HG02763 (cell line): ENCODE data around the gene ADGRF5.
"Not testable (repeated sequence)": the region's sequence is repeated elsewhere in the genome, so short reads cannot be mapped to it uniquely, and the experiment has no call there.

ENCODE experiments used
- ATAC-seq: cut with Tn5 transposase; IDR thresholded peaks from one replicate; pipeline ENCODE4 v1.9.1; 2021; ENCODE audit warnings: mild to moderate bottlenecking, moderate library complexity; ENCODE audit not compliant: unreplicated experiment

The ADGRF5 gene

DNA sequence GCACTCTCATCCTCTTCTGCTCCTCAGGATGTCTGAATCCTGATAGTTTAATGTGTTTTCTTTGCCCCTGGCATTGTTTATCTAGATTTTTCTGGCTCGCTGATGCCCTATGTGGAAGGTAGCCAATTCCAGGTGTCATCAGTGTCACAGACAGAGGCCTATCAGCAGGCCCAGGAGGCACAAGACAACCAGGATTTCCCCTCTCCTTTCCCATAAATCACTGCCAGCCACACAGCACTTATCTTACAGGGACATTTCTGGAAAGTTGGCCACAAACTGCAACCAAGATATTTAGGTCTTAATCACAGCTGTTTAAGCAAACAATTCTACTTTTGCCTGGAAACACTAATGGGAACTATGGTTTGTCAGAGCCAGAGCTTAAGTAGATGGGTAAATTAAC, 28.1 kb downstream of the ADGRF5 start:
- ATAC-seq = no peak

DNA sequence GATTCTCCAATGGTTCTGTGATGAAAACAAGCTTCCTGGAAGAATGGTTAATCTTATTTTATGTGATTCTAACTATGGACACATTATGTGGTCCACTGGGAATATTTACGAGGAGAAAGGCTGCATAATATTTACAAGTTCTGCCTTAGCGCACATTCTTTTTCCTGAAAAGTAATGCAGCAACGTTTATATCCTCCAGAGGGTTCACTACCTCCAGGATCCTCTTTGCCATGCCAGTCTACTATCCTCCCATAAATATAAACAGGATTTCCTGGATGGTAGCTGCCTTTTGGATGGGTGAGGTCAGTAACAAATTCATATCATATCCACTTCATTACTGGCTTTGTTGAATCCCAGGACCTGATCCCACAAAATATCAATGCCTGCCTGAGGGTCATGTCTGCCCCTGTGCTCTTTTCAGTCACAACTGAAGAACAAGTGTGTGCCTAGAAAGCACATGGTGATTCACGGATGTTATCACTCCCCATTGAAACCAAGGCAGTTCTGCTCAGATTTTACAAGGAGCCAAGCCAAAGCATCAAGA, 30.4 kb downstream of the ADGRF5 start:
- ATAC-seq = no peak

DNA sequence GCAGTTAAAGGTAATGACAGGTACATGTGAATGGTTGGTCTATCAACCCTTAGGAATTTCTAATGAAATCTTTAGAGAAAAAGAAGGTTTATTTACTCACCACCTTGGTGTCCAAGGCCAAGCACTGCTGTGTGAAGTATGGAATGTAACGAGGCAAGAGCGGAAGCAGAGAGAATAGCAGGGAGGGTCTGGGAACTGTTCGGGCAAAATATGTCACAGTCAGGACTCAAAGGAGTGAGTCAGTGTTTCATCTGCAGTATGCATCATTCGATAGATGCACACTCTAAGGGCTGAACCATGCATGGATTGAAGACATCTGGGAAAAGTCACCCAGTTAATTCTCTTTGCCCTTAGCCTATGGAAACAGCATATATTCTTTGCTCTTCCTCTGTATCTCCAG, 33.2 kb downstream of the ADGRF5 start:
- ATAC-seq = no peak

DNA sequence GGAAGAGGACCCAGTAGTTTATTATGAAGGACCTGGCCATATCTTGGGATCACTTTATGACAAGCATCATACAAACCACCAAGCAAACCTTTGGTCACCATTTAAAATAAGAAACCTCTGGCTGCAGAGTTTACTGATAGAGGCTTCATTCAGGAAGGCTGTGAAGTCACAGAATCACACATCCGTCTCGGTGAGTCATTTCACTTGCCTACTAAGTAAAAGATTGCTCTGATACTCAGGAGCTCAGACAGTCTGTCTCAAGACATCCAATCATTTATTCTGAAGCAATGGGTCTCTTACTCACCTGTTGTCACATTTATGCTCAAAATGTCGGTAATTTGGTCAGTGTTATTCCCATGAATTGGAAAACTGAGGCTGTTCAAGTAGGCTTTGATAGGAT, 33.7 kb downstream of the ADGRF5 start:
- ATAC-seq = no peak

DNA sequence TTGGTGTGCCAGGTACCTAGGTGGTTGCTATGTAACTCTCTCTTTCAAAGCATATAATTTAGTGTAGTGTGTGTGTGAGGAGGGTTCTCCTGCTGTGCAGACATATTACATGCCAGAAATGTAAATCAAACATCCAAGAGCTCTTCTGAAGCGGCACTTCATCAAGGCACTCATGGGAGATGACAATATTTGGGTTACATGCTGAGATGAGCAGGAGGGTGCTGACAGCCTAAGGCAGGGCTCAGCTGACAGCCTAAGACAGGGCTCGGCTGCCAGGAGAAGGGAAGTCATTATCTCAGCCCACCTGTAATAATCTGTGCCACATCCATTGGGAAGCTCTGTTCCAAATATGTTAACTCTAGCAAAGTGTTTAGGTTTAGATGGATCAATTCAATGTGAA, 39.1 kb downstream of the ADGRF5 start:
- no peak for ATAC-seq

DNA sequence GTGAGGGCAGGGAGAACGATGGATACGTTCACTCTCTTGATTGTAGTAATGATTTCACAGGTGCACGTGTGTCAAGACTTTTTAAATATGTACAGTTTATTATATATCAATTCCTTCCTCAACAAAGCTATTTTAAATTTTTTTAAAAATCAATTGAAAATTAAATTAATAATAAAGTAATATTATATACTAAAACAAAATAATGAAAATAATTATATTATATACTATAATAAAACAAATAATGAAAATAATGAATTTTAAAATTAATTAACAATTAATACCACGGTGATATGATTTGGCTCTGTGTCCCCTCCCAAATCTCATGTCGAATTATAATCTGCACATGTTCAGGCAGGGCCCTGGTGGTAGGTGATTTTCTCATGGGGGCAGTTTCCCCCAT, 42.7 kb downstream of the ADGRF5 start:
- ATAC-seq = no peak

DNA sequence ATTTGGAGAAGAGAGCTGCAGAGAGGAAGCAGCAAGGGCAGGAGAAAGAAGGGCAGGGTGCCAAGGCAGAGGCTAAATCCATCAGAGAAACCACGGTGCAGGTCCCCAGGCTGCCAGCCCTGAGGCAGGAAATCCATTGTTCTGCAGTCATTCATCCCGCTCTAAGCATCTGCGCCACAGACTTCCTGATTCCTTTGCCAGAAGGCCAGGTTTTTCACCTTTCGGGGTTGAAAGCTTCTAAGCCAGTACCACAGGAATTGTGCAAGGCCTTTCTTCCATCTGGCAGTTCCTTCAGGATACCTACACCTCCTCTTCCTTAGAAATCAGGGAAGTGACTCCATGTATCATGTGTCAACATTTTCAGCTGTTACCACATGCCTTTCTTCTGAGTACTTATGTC, 45.6 kb downstream of the ADGRF5 start:
- ATAC-seq = no peak

DNA sequence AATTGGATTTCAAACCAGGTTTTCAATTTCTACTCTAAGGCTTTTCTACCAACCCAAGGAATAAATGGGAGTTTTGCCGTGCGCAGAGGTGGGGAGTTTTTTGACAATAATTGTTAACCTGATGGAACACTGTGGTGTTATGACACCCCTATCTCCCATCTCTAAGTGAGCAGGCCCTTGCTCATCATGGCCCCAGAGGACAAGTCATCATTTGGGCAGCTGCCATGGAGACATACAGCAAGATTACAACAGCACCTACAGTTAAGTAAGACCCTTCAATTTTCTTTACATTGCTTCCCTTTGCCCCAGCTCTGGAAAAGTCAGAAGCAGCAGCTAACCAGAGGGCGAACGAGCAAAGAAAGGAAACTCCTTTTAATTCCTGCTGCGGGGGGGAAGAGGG, 54.3 kb downstream of the ADGRF5 start:
- ATAC-seq = no peak

DNA sequence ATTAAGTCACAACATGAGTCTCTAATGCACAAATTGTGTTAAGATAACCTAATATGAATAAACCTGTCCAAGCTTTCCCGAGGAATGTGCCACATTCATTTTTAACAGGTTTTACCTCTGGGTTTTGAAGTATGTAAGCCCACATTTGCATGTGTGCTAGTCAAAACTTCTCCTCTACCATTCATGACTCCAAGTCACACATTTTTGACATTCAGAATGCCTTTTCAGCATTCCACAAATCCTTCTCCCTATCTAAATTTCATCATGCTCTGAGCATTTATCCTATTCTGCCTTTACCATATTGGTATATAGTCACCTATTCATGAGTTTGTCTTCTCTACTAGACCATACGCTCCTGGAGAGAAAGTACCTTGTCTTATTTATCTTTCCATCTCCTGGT, 56.5 kb downstream of the ADGRF5 start:
- ATAC-seq = no peak

DNA sequence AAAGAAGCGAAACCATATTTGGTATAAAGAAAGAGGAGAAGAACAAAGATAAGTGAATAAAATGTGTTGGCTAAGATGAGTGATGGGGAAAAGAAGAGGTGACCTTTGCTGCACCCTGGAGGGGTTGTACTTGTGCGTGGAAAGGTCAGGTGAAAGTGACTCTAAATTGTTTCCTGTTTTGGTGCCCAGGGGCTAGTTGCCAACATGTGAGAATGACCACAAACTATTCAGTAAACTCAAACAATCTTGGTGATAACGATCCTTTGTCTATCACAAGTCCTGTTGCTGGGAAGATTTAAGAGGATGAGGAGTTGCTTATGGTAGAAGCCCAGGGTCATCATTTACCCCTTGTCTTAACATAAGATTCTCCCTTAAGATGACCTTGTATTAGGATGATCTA, 57.9 kb downstream of the ADGRF5 start:
- no peak for ATAC-seq

DNA sequence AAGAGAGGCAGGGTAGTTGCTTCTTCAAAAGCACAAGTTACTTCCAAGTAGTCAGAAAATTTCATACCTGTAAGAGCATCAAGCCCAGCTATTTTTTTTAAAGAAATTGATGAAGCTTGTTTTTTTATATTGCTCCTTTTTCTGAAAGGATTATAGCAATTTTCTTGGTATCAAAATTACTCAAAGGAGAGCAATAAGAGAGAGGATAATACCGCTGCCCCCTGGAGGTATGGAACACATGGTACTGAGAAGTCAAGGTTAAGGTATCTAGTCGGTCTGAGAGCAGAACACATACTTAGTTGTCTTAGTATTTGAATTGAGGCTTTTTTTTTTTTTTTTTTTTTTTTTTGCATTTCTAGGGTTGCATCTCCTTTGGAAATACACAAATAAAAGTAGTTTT, 59.4 kb downstream of the ADGRF5 start:
- no peak for ATAC-seq

DNA sequence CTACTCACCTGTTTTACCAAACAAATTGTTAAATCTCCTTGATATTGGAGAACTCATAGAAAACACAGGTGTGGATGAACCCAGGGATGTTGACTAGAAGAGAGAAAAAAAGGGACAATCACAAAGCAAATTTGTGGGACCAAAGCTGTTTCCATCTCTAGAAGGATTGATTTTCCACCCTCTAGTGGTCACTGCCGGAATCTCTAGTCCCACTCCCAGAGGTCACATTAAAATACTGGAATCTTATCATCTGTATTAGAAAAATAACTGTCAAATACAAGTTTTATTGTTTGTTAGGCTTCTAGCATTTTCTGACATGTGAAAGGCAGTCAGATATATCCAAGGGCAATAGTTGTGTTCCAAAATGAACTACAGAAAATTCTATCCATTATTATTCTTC, 65.8 kb downstream of the ADGRF5 start:
- ATAC-seq = not testable (repeated sequence)

DNA sequence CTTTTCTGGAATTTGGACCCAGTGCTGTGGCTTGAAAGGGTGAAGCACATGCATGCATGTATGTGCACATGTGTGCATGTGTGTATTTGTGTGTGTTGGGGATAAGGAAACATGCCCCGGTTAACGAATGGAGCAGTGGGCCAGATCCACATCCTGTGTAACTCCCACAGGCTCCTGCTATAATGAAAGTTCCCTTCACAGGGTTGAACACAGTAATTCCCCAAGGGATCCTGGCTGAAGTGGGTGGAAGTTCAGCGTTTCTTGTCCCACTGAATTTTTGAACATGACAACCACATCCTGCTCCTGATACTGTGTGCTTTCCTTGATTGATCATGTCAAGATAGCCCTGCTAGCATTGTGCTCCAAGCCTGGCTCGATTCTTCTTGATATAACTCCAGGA, 70.2 kb downstream of the ADGRF5 start:
- ATAC-seq = not testable (repeated sequence)

DNA sequence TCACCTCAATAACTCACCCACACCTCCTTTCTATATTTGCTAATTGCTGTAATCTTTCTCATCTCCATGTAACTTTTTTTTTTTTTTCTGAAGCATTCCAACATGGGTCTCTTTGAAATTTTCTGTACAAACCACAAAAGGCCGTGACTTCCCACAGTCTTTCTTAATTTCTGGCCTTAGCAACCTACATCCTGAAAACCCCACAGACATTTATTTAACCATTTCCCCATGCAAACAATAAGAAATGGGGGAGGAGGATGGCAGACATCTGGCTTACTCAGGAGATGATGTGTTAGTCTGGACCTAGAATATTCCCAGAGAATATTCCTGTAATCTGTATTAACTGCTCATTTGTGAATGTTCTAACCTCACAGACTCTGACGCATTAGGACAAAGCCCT, 70.9 kb downstream of the ADGRF5 start:
- no peak for ATAC-seq

DNA sequence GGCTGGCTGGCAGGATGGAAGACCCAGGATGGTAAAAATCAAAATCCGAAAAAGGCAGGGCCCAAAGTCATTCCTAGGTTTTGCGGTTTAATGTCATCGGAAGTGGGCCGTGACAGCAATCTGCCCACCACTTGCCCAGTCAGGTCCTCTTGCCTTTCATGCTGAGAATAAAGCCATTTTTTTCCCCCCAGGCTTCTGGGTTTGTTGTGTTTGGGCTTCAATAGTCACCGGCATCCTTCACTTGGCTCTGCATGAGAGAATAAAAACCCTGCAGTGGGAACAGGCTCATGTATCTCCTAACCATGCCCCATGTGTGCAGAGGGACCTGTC, 72.4 kb downstream of the ADGRF5 start:
- no peak for ATAC-seq

DNA sequence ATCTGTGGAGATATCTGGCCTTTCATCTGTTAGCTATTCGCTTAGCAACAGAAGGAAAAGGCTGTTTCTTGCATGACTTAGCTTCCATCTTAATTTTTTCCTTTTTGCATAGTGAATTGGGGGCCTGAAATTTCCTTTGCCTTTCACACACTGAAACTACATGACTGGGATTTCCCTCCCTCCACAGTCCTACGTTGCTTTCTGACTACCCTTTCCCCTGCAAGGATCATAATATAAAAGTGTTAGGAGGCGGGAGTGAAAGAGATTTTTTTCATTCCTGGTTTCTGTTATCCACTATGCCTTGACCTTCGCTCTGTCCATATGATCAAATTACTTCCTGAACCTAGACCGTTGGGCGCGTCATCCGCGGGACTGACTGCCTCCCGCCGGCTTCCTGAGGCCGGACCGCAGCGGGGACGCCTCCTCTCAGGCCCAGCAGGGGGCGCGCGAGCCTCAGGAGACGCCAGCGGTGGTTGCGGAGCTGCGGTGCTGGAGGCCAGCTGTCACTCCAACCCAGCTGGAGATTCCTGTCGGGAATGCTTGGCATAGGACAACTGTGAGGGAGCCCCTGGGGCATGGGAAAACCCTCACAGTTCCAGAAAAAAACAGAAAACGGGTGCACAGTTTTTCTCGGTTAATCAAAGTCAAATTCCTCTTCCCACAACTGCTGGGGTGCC, 72.9 kb downstream of the ADGRF5 start:
- peak; percentile 90 for ATAC-seq

DNA sequence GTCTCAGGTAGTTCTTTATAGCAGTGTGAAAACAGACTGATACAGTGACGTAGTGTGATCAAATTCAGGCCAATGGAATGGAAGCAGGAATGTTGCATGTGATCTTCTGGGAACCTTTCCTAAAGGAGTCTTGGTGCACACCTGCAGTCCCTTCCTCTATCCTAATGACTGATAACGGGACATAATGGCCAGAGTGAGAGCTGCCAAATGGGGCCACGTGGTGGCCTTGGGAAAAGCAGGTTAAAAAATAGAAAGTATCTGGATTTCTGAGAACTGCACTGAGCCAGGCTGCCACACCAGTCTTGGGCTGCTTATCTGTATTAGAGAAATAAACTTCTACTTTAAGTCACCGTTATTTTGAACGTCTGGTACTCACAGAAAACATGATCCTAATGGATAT, 76.6 kb downstream of the ADGRF5 start:
- no peak for ATAC-seq

DNA sequence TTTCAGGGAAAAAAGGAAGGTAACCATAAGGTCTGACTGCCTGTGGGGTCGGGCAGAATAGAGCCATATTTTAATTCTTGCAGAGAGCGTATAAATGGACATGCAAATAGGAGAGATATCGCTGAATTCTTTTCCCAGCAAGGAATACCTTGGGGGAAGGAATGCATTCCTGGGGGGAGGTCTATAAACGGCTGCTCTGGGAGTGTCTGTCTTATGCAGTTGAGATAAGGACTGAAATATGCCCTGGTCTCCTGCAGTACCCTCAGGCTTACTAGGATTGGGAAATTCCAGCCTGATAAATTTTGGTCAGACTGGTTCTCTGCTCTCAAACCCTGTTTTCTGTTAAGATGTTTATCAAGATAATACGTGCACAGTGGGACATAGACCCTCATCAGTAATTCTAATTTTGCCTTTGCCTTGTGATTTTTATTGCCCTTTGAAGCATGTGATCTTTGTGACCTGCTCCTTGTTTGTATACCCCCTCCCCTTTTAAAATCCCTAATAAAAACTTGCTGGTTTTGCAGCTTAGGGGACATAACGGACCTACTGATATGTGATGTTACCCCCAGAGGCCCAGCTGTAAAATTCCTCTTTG, 79.4 kb downstream of the ADGRF5 start:
- ATAC-seq = not testable (repeated sequence)

DNA sequence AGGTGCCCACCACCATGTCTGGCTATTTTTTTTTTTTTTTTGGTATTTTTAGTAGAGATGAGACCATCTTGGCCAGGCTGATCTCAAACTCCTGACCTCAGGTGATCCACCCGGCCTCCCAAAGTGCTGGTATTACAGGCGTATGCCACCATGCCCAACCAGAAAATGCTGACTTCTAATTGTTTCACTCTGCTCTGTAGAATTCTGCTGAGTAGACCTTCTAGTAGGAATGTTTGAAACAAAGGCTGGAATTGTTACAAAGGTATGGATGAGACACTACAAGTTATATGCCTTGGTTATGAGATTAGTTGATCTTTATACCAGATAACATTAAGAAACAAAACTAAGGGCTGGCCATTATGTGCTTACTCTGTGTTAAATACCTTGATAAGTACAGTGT, 83.7 kb downstream of the ADGRF5 start:
- ATAC-seq = no peak

DNA sequence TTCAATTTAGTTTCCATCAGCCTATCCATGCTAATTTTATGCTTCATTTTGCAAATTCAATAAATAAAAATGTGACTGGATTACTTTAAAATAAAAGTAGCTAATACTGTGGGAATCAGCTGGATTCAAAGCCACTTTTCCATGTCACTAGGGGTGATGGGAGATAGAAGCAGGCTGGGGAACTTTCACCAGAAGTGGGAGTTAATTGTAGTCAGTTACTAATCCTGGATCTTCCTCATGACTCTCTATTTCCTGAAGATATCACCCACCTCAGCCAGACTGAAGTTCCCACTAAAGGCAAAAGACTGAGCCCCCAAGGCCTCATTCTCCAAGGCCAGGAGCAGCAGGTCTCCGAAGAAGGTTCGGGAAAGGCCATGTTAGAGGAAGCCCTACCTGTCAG, 86.7 kb downstream of the ADGRF5 start:
- ATAC-seq = not testable (repeated sequence)

DNA sequence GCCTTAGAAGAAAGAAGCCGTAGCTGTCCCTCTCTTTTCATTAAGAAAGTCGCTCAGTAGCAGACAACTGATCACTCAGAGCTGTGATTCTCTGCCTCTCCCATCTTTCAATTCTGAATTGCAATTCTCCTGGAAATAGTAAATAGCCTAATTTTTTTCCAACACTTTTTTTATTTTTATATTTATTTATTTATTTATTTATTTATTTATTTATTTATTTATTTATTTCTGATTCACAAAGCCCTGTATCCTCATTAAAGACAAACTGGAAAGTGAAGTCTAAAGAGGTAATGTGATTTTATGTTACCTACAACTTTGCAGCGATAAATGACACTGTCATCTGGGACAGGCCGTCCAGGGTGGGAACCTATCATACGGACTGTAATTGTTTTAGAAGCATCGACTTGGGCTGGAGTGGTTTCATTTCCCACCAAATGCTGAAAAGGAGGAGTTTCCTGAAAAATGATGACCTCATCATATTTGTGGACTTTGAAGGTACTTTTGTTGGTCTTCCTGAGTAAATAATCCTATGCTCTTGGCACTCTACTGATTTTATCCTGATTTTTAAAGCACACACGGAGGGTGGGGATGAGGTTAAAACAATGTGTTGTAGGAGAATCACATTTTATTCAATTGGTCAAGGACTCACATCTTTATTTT, 87.4 kb downstream of the ADGRF5 start:
- not testable (repeated sequence) for ATAC-seq

DNA sequence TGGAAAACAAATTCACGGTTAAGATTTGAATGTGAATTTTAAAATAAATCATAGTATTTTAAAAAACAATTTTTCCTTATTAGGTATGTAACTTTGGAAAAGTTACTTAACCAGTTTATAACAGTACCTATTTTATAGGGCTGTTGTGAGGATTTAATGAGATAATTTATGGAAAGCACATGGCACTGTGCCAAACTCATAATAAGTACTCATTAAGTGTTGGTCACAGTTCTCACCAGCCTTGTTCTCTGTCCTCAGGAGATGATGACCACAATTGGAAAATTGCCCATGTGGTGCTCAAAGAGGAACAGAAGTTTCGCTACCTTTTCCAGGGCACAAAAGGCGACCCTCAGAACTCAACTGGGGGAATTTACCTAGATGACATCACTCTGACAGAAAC, 88.9 kb downstream of the ADGRF5 start:
- ATAC-seq = no peak
